Skeletal muscle cell (primary cell): ENCODE measurements around the gene GALNT18.
A peak's percentile ranks its signal among the peaks of the same experiment; 100 is the strongest.

Experiments
- DNase-seq: peaks from one replicate; pipeline ENCODE4 v3.0.0-alpha.2; 2010; ENCODE audit warnings: low read depth
- H3K4me3 ChIP-seq: 2 replicates; pipeline ENCODE4 v1.5.1; 2011; ENCODE audit warnings: low read depth, mild to moderate bottlenecking, control low read depth, low read length, moderate library complexity

GALNT18 gene

GRCh38 chr11:11513422-11513821 is 108.4 kb downstream of the GALNT18 start:
- no peak overlapping the region for H3K4me3 ChIP-seq
- peak; percentile 23 for DNase-seq

- no peak overlapping the region for H3K4me3 ChIP-seq
- DNase-seq: no peak
These were observed 108.9 kb downstream of the GALNT18 start for GRCh38 chr11:11512929-11513328.

GRCh38 chr11:11512502-11512901 is 109.3 kb downstream of the GALNT18 start:
- no peak overlapping the region for H3K4me3 ChIP-seq
- no peak for DNase-seq

GRCh38 chr11:11512090-11512489 is 109.7 kb downstream of the GALNT18 start:
- no peak for DNase-seq
- no peak overlapping the region for H3K4me3 ChIP-seq

- H3K4me3 ChIP-seq: no peak overlapping the region
- DNase-seq: peak; percentile 34
These were observed 110.9 kb downstream of the GALNT18 start for GRCh38 chr11:11510939-11511338.

GRCh38 chr11:11505692-11506091 is 116.1 kb downstream of the GALNT18 start:
- no peak for DNase-seq
- H3K4me3 ChIP-seq: no peak overlapping the region

- no peak overlapping the region for H3K4me3 ChIP-seq
- no peak for DNase-seq
These were observed 116.6 kb downstream of the GALNT18 start for GRCh38 chr11:11505190-11505589.

GRCh38 chr11:11504071-11504470 is 117.7 kb downstream of the GALNT18 start:
- no peak for DNase-seq
- H3K4me3 ChIP-seq: no peak overlapping the region

GRCh38 chr11:11502263-11502861 is 119.4 kb downstream of the GALNT18 start:
- no peak for DNase-seq
- no peak overlapping the region for H3K4me3 ChIP-seq

- H3K4me3 ChIP-seq: no peak overlapping the region
- no peak for DNase-seq
These were observed 120.1 kb downstream of the GALNT18 start for GRCh38 chr11:11501546-11502262.

- no peak for DNase-seq
- no peak overlapping the region for H3K4me3 ChIP-seq
These were observed 120.9 kb downstream of the GALNT18 start for GRCh38 chr11:11500744-11501487.

GRCh38 chr11:11499300-11499699 is 122.5 kb downstream of the GALNT18 start:
- no peak overlapping the region for H3K4me3 ChIP-seq
- no peak for DNase-seq

- no peak overlapping the region for H3K4me3 ChIP-seq
- no peak for DNase-seq
These were observed 123.6 kb downstream of the GALNT18 start for GRCh38 chr11:11498195-11498594.

GRCh38 chr11:11496879-11497278 is 124.9 kb downstream of the GALNT18 start:
- no peak for DNase-seq
- no peak overlapping the region for H3K4me3 ChIP-seq

GRCh38 chr11:11494348-11494747 is 127.5 kb downstream of the GALNT18 start:
- no peak overlapping the region for H3K4me3 ChIP-seq
- no peak for DNase-seq

GRCh38 chr11:11493698-11494097 is 128.1 kb downstream of the GALNT18 start:
- DNase-seq: no peak
- H3K4me3 ChIP-seq: no peak overlapping the region

GRCh38 chr11:11491589-11491988 is 130.2 kb downstream of the GALNT18 start:
- DNase-seq: no peak
- no peak overlapping the region for H3K4me3 ChIP-seq

GRCh38 chr11:11491014-11491413 is 130.8 kb downstream of the GALNT18 start:
- H3K4me3 ChIP-seq: no peak overlapping the region
- no peak for DNase-seq

GRCh38 chr11:11486423-11486822 is 135.4 kb downstream of the GALNT18 start:
- DNase-seq: no peak
- no peak overlapping the region for H3K4me3 ChIP-seq

GRCh38 chr11:11486002-11486401 is 135.8 kb downstream of the GALNT18 start:
- H3K4me3 ChIP-seq: no peak overlapping the region
- no peak for DNase-seq

- no peak overlapping the region for H3K4me3 ChIP-seq
- DNase-seq: no peak
These were observed 138.2 kb downstream of the GALNT18 start for GRCh38 chr11:11483627-11484026.
